C4-2B (cell line): ENCODE measurements around the gene THAP11.

Experiments used
- H3K27ac ChIP-seq: fragments of 450-650 bp; 2 replicates; pipeline ENCODE4 v1.5.1; 2017
- CTCF ChIP-seq: fragments of 450-650 bp; conservative IDR thresholded peaks from 2 replicates; pipeline ENCODE4 v1.5.1; 2017; ENCODE audit warnings: mild to moderate bottlenecking
- ZFX ChIP-seq: fragments of 450-650 bp; IDR thresholded peaks from 2 replicates; pipeline ENCODE4 v1.6.1; 2017

THAP11 gene

GRCh38 chr16:67880584-67880983 lies 38.5 kb downstream of the THAP11 start:
- no peak overlapping the region for H3K27ac ChIP-seq
- TF ChIP-seq ZFX: no peak
- TF ChIP-seq CTCF: no peak

- no peak for TF ChIP-seq ZFX
- no peak for TF ChIP-seq CTCF
- no peak overlapping the region for H3K27ac ChIP-seq
These were observed 39.6 kb downstream of the THAP11 start for GRCh38 chr16:67881621-67882161.

- H3K27ac ChIP-seq: no peak overlapping the region
- TF ChIP-seq ZFX: no peak
- no peak for TF ChIP-seq CTCF
These were observed 40.4 kb downstream of the THAP11 start for GRCh38 chr16:67882374-67883145.

GRCh38 chr16:67883146-67883871 lies 41.2 kb downstream of the THAP11 start:
- TF ChIP-seq ZFX: no peak
- TF ChIP-seq CTCF: no peak
- no peak overlapping the region for H3K27ac ChIP-seq

- peak; percentile 92 for TF ChIP-seq CTCF
- no peak for TF ChIP-seq ZFX
- peak overlapping the region; percentile 34; the same call in 1 of the 2 replicates for H3K27ac ChIP-seq
These were observed 41.7 kb downstream of the THAP11 start for GRCh38 chr16:67883872-67884261.

- TF ChIP-seq ZFX: no peak
- no peak for TF ChIP-seq CTCF
- peak within 1 kb of the TSS; percentile 34 for H3K27ac ChIP-seq
These were observed 42.6 kb downstream of the THAP11 start, which contains the start of gene NRN1L for GRCh38 chr16:67884684-67885083. Gene NRN1L, plus strand, starts transcription at chr16:67884885. Its CDS starts 19 bp downstream, at chr16:67884904.

GRCh38 chr16:67885545-67885944 lies 43.4 kb downstream of the THAP11 start:
- no peak for TF ChIP-seq ZFX
- no peak for TF ChIP-seq CTCF
- H3K27ac ChIP-seq: peak overlapping the region; percentile 34; the same call in 1 of the 2 replicates
